GF-D8 (cell line): Measurements from ENCODE around the gene RNASE8.

ENCODE experiments used
- DNase-seq: peaks from one replicate; lab custom pipeline; 2025; lab: John Stamatoyannopoulos, UW

The RNASE8 gene

GRCh38 chr14:21072781-21073339 is 15.2 kb downstream of the RNASE8 start:
- no peak for DNase-seq

GRCh38 chr14:21073921-21074320 is 16.3 kb downstream of the RNASE8 start:
- DNase-seq: no peak

- DNase-seq: no peak
These were observed 17.0 kb downstream of the RNASE8 start for GRCh38 chr14:21074398-21075272.

GRCh38 chr14:21075719-21076437 is 18.3 kb downstream of the RNASE8 start:
- no peak for DNase-seq

- DNase-seq: no peak
These were observed 20.1 kb downstream of the RNASE8 start for GRCh38 chr14:21077672-21078071.

- no peak for DNase-seq
These were observed 20.7 kb downstream of the RNASE8 start for GRCh38 chr14:21078287-21078686.

GRCh38 chr14:21078726-21079125 is 21.1 kb downstream of the RNASE8 start:
- DNase-seq: no peak

GRCh38 chr14:21081521-21082142 is 24.0 kb downstream of the RNASE8 start:
- no peak for DNase-seq

GRCh38 chr14:21083565-21084325 is 26.1 kb downstream of the RNASE8 start:
- no peak for DNase-seq

GRCh38 chr14:21084396-21084795 is 26.8 kb downstream of the RNASE8 start:
- DNase-seq: no peak

- peak; percentile 95 for DNase-seq
These were observed 27.6 kb downstream of the RNASE8 start for GRCh38 chr14:21084998-21085853.

GRCh38 chr14:21086908-21087293 is 29.3 kb downstream of the RNASE8 start:
- DNase-seq: no peak

GRCh38 chr14:21087294-21088091 is 29.9 kb downstream of the RNASE8 start:
- peak; percentile 47 for DNase-seq

GRCh38 chr14:21088687-21089086 is 31.1 kb downstream of the RNASE8 start:
- no peak for DNase-seq

GRCh38 chr14:21089271-21089670 is 31.6 kb downstream of the RNASE8 start:
- no peak for DNase-seq

GRCh38 chr14:21089877-21090193 is 32.2 kb downstream of the RNASE8 start:
- DNase-seq: no peak

- no peak for DNase-seq
These were observed 32.7 kb downstream of the RNASE8 start for GRCh38 chr14:21090194-21090939.

- no peak for DNase-seq
These were observed 33.5 kb downstream of the RNASE8 start for GRCh38 chr14:21090940-21091663.

GRCh38 chr14:21091821-21092272 is 34.2 kb downstream of the RNASE8 start:
- DNase-seq: no peak
